GM12891 (cell line): ENCODE data around the gene DEGS1.

Source experiments
- PAX5 ChIP-seq: IDR thresholded peaks from 2 replicates; pipeline ENCODE4 v1.6.1; 2011; ENCODE audit warnings: low read length, moderate library complexity, mild to moderate bottlenecking; ENCODE audit not compliant: insufficient read depth, severe bottlenecking
- POLR2A ChIP-seq: IDR thresholded peaks from 2 replicates; pipeline ENCODE4 v1.6.1; 2011; ENCODE audit warnings: low read depth, low read length, control low read depth
- POLR2AphosphoS5 ChIP-seq: IDR thresholded peaks from 2 replicates; pipeline ENCODE4 v1.6.1; 2011; ENCODE audit warnings: low read depth, low read length, control low read depth
- POU2F2 ChIP-seq: IDR thresholded peaks from 2 replicates; pipeline ENCODE4 v1.6.1; 2011; ENCODE audit warnings: low read depth, mild to moderate bottlenecking, control low read depth, low read length, moderate library complexity
- SPI1 ChIP-seq: IDR thresholded peaks from 2 replicates; pipeline ENCODE4 v1.6.1; 2011; ENCODE audit warnings: low read depth, low read length, control low read depth
- TAF1 ChIP-seq: IDR thresholded peaks from 2 replicates; pipeline ENCODE4 v1.6.1; 2011; ENCODE audit warnings: low read depth, low read length, control low read depth

GRCh38 chr1:224182866-224183590, at the start of gene DEGS1:
- TF ChIP-seq POLR2A (peak; percentile 83), POU2F2 (no peak), POLR2AphosphoS5 (peak; percentile 74), TAF1 (no peak; the same call in 1 of the 2 replicates), SPI1 (no peak), PAX5 (no peak)
